T-cell (primary cell): ENCODE data around the gene FHIT. TPM values are rescaled to one million over a fixed set of nuclear protein-coding genes. Genes with fewer than 3 reads are reported as not detected.

Experiments
- ATAC-seq, 4 experiments: fragments of 200-7000 bp in 3 of 4; fragments of 150-1000 bp in 1 of 4; cut with Tn5 transposase; replicated peaks in 1 of 4; 1 replicate in 3 of 4; 2 replicates in 1 of 4; pipeline ENCODE4 v1.10.0; 2021; ENCODE audit warnings: moderate library complexity in 3 of 4, mild to moderate bottlenecking in 2 of 4, moderate number of reproducible peaks in 1 of 4
- CTCF ChIA-PET, 2 donors: fragments of 300-600 bp; sonication (Branson Sonifier 250); formaldehyde crosslinking; loops; one replicate each; lab custom pipeline; 2022; ENCODE audit warnings: antibody characterized with exemption in 2 of 2; lab: Charles Lee
- POLR2A ChIA-PET, 2 donors: fragments of 300-600 bp; sonication (Branson Sonifier 250); formaldehyde crosslinking; loops; one replicate each; lab custom pipeline; 2022; ENCODE audit warnings: antibody characterized with exemption in 2 of 2; lab: Charles Lee
- DNase-seq, 35 experiments: peaks; one replicate each; pipeline versions ENCODE4 v3.0.0 to v3.0.0-alpha.2; 2013 to 2023
- H3K27ac ChIP-seq: one replicate; pipeline ENCODE4 v1.5.1; 2013; ENCODE audit warnings: low read length
- H3K27me3 ChIP-seq, 2 experiments: replicated peaks in 1 of 2; 1 replicate in 1 of 2; 2 replicates in 1 of 2; pipeline versions ENCODE4 v1.6.1 to v1.7.0; 2013; ENCODE audit warnings: low read length in 1 of 2, mixed read lengths in 1 of 2; ENCODE audit not compliant: control insufficient read depth in 2 of 2, insufficient read depth in 2 of 2; ENCODE audit errors: extremely low read depth in 1 of 2
- H3K36me3 ChIP-seq, 2 donors: 1 replicate in 1 of 2; 2 replicates in 1 of 2; pipeline versions ENCODE4 v1.6.1 to v1.7.0; 2013; ENCODE audit warnings: low read length in 1 of 2; ENCODE audit not compliant: control insufficient read depth in 2 of 2, insufficient read depth in 1 of 2; ENCODE audit errors: extremely low read depth in 1 of 2
- H3K4me1 ChIP-seq, 2 experiments: 1 replicate in 1 of 2; 2 replicates in 1 of 2; pipeline versions ENCODE4 v1.6.1 to v1.7.0; 2013; ENCODE audit warnings: low read length in 2 of 2, mixed read lengths in 1 of 2; ENCODE audit not compliant: insufficient read depth in 2 of 2, control insufficient read depth in 1 of 2; ENCODE audit errors: extremely low read depth in 1 of 2
- H3K4me3 ChIP-seq, 2 donors: 1 replicate in 1 of 2; 2 replicates in 1 of 2; pipeline versions ENCODE4 v1.5.1 to v1.7.0; 2013; ENCODE audit warnings: mild to moderate bottlenecking in 2 of 2, low read length in 1 of 2, moderate library complexity in 1 of 2; ENCODE audit not compliant: control insufficient read depth in 1 of 2; ENCODE audit errors: extremely low read depth in 1 of 2
- H3K9me3 ChIP-seq: 2 replicates; pipeline ENCODE4 v1.7.0; 2013
- H3K27ac Mint-ChIP-seq, 2 donors: one replicate each; pipeline ENCODE4 v1.8.0; 2020 to 2021; ENCODE audit warnings: mild to moderate bottlenecking in 2 of 2, mixed read lengths in 2 of 2
- H3K27me3 Mint-ChIP-seq, 2 donors: one replicate each; pipeline ENCODE4 v1.8.0; 2021 to 2022; ENCODE audit warnings: mixed read lengths in 2 of 2
- H3K36me3 Mint-ChIP-seq: one replicate; pipeline ENCODE4 v1.8.0; 2021; ENCODE audit warnings: mixed read lengths
- H3K4me1 Mint-ChIP-seq, 3 donors: one replicate each; pipeline ENCODE4 v1.8.0; 2020 to 2022; ENCODE audit warnings: mixed read lengths in 3 of 3, mild to moderate bottlenecking in 1 of 3
- H3K4me3 Mint-ChIP-seq, 3 donors: one replicate each; pipeline ENCODE4 v1.8.0; 2020 to 2022; ENCODE audit warnings: mild to moderate bottlenecking in 3 of 3, mixed read lengths in 3 of 3, moderate library complexity in 3 of 3
- H3K9me3 Mint-ChIP-seq, 3 donors: one replicate each; pipeline ENCODE4 v1.8.0; 2020 to 2022; ENCODE audit warnings: mixed read lengths in 3 of 3
- WGBS: methylation state at CpG from one replicate; pipeline ENCODE4 v1.1.5; 2013; ENCODE audit warnings: missing lambda C conversion rate; ENCODE audit not compliant: insufficient coverage; 5-methylcytosine and 5-hydroxymethylcytosine counted together
- total RNA-seq, 35 experiments: library from RNA in 6 of 35; stranded (reverse) in 6 of 35; fragments of 120-200 nt in 1 of 35; gene quantifications; one replicate each; pipeline versions ENCODE4 v1.2.1 to v1.2.4 and lab custom pipeline; 2013 to 2026

Gene FHIT
- total RNA-seq, 5 donors from 2014 or later (not counting 1 experiment from before 2014, with no cell fraction given): 33.1 to 197 (median 78.3) TPM

GRCh38 chr3:60281970-60282369 is 969.3 kb downstream of the FHIT start:
- no peak overlapping the region for H3K27ac Mint-ChIP-seq
- Histone ChIP-seq H3K4me3 (no peak overlapping the region), H3K36me3 (no peaks in the 10 kb centered on the region), H3K9me3 (no peaks in the 10 kb centered on the region), H3K27ac (no peak overlapping the region), H3K4me1 (no peaks in the 10 kb centered on the region), H3K27me3 (no peaks in the 10 kb centered on the region)
- H3K9me3 Mint-ChIP-seq: peaks cover 0 to 4% (median 0%) of the 10 kb centered on the region in 3 donors
- no peak for ATAC-seq
- no peaks in the 10 kb centered on the region for H3K4me1 Mint-ChIP-seq
- ChIA-PET CTCF (no interaction called here), POLR2A (no interaction called here)
- peaks cover 3% of the 10 kb centered on the region for H3K36me3 Mint-ChIP-seq
- H3K4me3 Mint-ChIP-seq: no peak overlapping the region
- WGBS: no CpG with 5 or more reads among the region's 3 CpGs
- no peak for DNase-seq
- H3K27me3 Mint-ChIP-seq: no peaks in the 10 kb centered on the region

- peaks cover 3% of the 10 kb centered on the region for H3K36me3 Mint-ChIP-seq
- Histone ChIP-seq H3K27me3 (no peaks in the 10 kb centered on the region), H3K9me3 (no peaks in the 10 kb centered on the region), H3K4me3 (no peak overlapping the region), H3K36me3 (no peaks in the 10 kb centered on the region), H3K27ac (no peak overlapping the region), H3K4me1 (no peaks in the 10 kb centered on the region)
- ChIA-PET POLR2A (no interaction called here), CTCF (no interaction called here)
- H3K4me1 Mint-ChIP-seq: no peaks in the 10 kb centered on the region
- WGBS: 97% methylated on average over 6 of the region's 6 CpGs
- ATAC-seq (no peak), DNase-seq (no peak)
- H3K27ac Mint-ChIP-seq: no peak overlapping the region
- H3K27me3 Mint-ChIP-seq: no peaks in the 10 kb centered on the region
- H3K4me3 Mint-ChIP-seq: no peak overlapping the region
- peaks cover 0 to 9% (median 0%) of the 10 kb centered on the region in 3 donors for H3K9me3 Mint-ChIP-seq
These were observed 973.9 kb downstream of the FHIT start for GRCh38 chr3:60277361-60277800.

- no peak for DNase-seq
- POLR2A ChIA-PET: no interaction called here
- no peak for ATAC-seq
- CTCF ChIA-PET: no interaction called here
- no peaks in the 10 kb centered on the region for H3K4me1 Mint-ChIP-seq
- peaks cover 0 to 9% (median 0%) of the 10 kb centered on the region in 3 donors for H3K9me3 Mint-ChIP-seq
- H3K9me3 ChIP-seq: no peaks in the 10 kb centered on the region
- no peak overlapping the region for H3K4me3 Mint-ChIP-seq
- no peaks in the 10 kb centered on the region for H3K4me1 ChIP-seq
- H3K36me3 Mint-ChIP-seq: peaks cover 3% of the 10 kb centered on the region
- H3K36me3 ChIP-seq: no peaks in the 10 kb centered on the region
- H3K27me3 ChIP-seq: no peaks in the 10 kb centered on the region
- H3K27me3 Mint-ChIP-seq: no peaks in the 10 kb centered on the region
- no peak overlapping the region for H3K27ac Mint-ChIP-seq
- H3K4me3 ChIP-seq: no peak overlapping the region
- no peak overlapping the region for H3K27ac ChIP-seq
- WGBS: no CpG with 5 or more reads among the region's 2 CpGs
These were observed 974.6 kb downstream of the FHIT start for GRCh38 chr3:60276615-60277014.

GRCh38 chr3:60274646-60275045 is 976.6 kb downstream of the FHIT start:
- H3K27me3 ChIP-seq: no peaks in the 10 kb centered on the region
- no peaks in the 10 kb centered on the region for H3K9me3 ChIP-seq
- Mint-ChIP-seq H3K9me3 (peaks cover 0 to 9% (median 0%) of the 10 kb centered on the region in 3 donors), H3K4me3 (no peak overlapping the region), H3K27ac (no peak overlapping the region), H3K4me1 (no peaks in the 10 kb centered on the region), H3K27me3 (no peaks in the 10 kb centered on the region), H3K36me3 (peaks cover 3% of the 10 kb centered on the region)
- DNase-seq: no peak
- ChIA-PET POLR2A (interaction anchor here in 1 of 2 donors (0.6 kb wide), 1 partner anchor 241 kb away, joined by 4 read pairs; no protein-coding TSS in a partner anchor), CTCF (no interaction called here)
- ATAC-seq: no peak
- H3K4me3 ChIP-seq: no peak overlapping the region
- no peaks in the 10 kb centered on the region for H3K36me3 ChIP-seq
- no peaks in the 10 kb centered on the region for H3K4me1 ChIP-seq
- H3K27ac ChIP-seq: no peak overlapping the region

- no peaks in the 10 kb centered on the region for H3K27me3 Mint-ChIP-seq
- no peaks in the 10 kb centered on the region for H3K36me3 ChIP-seq
- ChIA-PET CTCF (no interaction called here), POLR2A (no interaction called here)
- 63% methylated on average over 1 of the region's 2 CpGs for WGBS
- H3K4me3 ChIP-seq: no peak overlapping the region
- no peak overlapping the region for H3K27ac ChIP-seq
- no peak overlapping the region for H3K4me3 Mint-ChIP-seq
- H3K4me1 Mint-ChIP-seq: no peaks in the 10 kb centered on the region
- DNase-seq (no peak), ATAC-seq (no peak)
- no peaks in the 10 kb centered on the region for H3K27me3 ChIP-seq
- peaks cover 3% of the 10 kb centered on the region for H3K36me3 Mint-ChIP-seq
- H3K9me3 ChIP-seq: no peaks in the 10 kb centered on the region
- H3K9me3 Mint-ChIP-seq: peaks cover 0 to 9% (median 0%) of the 10 kb centered on the region in 3 donors
- H3K27ac Mint-ChIP-seq: no peak overlapping the region
- H3K4me1 ChIP-seq: no peaks in the 10 kb centered on the region
These were observed 977.2 kb downstream of the FHIT start for GRCh38 chr3:60274098-60274497.

- ChIA-PET CTCF (no interaction called here), POLR2A (no interaction called here)
- Histone ChIP-seq H3K4me3 (no peak overlapping the region), H3K27ac (no peak overlapping the region), H3K36me3 (no peaks in the 10 kb centered on the region), H3K27me3 (no peaks in the 10 kb centered on the region), H3K4me1 (no peaks in the 10 kb centered on the region), H3K9me3 (no peaks in the 10 kb centered on the region)
- DNase-seq (no peak), ATAC-seq (no peak)
- H3K27ac Mint-ChIP-seq: no peak overlapping the region
- no peaks in the 10 kb centered on the region for H3K36me3 Mint-ChIP-seq
- H3K27me3 Mint-ChIP-seq: no peaks in the 10 kb centered on the region
- H3K9me3 Mint-ChIP-seq: peaks cover 0 to 7% (median 0%) of the 10 kb centered on the region in 3 donors
- 90% methylated on average over 6 of the region's 7 CpGs for WGBS
- H3K4me1 Mint-ChIP-seq: no peaks in the 10 kb centered on the region
- no peak overlapping the region for H3K4me3 Mint-ChIP-seq
These were observed 981.4 kb downstream of the FHIT start for GRCh38 chr3:60269829-60270266.

GRCh38 chr3:60269377-60269776 is 981.9 kb downstream of the FHIT start:
- Mint-ChIP-seq H3K4me1 (no peaks in the 10 kb centered on the region), H3K36me3 (no peaks in the 10 kb centered on the region), H3K27me3 (no peaks in the 10 kb centered on the region), H3K27ac (no peak overlapping the region), H3K4me3 (no peak overlapping the region), H3K9me3 (peaks cover 0 to 8% (median 0%) of the 10 kb centered on the region in 3 donors)
- Histone ChIP-seq H3K27me3 (no peaks in the 10 kb centered on the region), H3K4me3 (no peak overlapping the region), H3K27ac (no peak overlapping the region), H3K4me1 (no peaks in the 10 kb centered on the region), H3K36me3 (no peaks in the 10 kb centered on the region), H3K9me3 (no peaks in the 10 kb centered on the region)
- WGBS: no CpG with 5 or more reads among the region's 1 CpG
- ATAC-seq (no peak), DNase-seq (no peak)
- ChIA-PET CTCF (no interaction called here), POLR2A (no interaction called here)
